Stimulated activated CD8-positive, alpha-beta memory T cell treated with anti-CD3 and anti-CD28 coated beads, Interleukin-7, amount 100 ng/mL, for 24 hours (primary cell): ENCODE results near the gene CPVL.

Experiments used
- DNase-seq: peaks from one replicate; pipeline ENCODE4 v3.0.0-alpha.2; 2020; ENCODE audit warnings: low read depth

The CPVL gene

DNA sequence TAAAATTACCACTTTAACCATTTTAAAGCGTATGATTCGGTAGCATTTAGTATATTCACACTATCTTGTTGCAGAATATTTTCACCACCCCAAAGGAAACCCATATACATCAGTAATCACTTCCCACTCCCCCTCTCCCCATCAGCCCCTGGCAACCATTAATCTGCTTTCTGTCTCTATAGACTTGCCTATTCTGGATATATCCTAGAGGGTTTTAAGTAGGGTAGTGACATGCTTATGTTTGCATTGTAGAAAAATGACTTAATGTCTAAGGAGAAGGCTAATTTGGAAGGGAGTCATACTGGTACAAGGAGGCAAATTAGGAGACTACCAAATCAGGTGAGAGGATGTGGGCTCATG, 145.6 kb downstream of the CPVL start:
- no peak for DNase-seq

DNA sequence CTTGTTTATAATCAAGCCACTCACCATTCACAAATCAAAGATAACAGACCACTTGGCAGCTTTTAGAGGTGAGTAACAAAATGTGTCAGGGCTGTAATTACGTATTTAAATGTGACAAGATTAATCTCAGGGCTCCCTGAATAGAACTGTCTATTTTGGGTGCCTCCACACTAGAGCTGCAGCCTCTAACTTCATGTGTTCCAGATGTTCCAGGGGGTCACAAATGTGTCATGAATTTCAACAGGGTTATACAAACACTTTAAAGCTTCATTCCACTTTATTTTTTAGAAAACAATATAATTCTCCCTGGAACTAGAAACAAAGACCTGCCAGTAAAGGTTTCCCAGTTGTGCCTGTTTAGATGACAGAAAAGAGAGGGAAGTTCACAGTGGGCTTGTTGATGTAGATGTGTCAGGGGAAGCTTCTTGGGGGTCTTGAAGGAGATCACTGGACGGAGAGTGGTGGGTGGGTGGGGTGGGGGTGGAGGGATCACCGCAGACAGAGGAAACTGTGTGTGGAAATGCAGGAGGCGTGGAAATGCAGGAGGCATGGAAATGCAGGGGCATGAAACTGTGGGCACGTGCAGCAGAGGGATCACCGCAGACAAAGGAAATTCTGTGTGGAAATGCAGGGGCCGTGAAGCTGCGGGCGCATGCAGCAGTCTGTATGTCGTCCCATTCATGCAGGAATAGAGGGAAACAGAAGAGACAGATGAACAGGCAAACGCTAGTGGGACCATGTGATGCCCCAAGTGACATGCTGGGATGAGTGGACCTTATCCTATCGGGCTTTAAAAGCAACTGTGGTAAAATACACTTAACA, 146.2 kb downstream of the CPVL start:
- DNase-seq, result no peak

GRCh38 chr7:28999427-28999826, 146.9 kb downstream of the CPVL start:
- DNase-seq, result no peak

DNA sequence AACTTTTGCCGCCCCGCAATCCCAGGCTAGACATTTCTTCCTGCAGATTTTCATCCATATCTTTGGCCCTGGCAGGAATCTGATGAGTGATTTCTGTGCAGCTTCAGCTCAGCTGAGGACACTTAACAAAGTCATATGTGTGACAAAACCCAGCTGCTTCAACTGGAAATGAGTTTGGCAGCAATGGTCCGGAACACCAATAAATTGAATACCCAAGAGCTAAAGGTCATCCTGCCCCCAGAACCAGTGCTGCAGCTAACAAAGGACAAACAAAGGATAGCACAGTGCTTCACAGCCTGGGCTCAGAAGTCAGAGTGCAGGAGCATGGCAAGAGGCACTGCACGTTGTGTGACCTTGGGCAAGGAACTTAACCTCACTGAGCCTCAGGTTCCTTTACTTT, 148.2 kb downstream of the CPVL start:
- no peak for DNase-seq

GRCh38 chr7:28996836-28997235, 149.5 kb downstream of the CPVL start:
- DNase-seq, result no peak

DNA sequence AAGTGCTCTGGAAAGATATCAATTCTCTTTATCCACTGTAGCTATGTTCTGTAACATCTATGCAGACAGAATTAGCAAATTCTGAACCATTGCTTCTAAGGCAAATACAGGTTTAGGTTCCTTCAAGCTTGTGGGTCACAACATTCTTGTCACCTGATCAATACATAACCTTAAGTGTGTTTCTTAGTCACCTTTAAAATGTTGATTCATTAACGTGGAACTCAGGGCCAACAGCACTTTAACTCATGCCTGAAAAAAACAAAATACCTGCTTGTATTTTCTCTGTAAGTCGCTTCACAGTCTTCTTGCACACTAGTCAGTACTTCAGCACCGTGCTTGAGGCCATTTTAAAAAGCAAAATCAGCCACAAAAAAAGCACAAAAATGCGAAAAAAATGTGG, 153.0 kb downstream of the CPVL start:
- DNase-seq, result no peak

DNA sequence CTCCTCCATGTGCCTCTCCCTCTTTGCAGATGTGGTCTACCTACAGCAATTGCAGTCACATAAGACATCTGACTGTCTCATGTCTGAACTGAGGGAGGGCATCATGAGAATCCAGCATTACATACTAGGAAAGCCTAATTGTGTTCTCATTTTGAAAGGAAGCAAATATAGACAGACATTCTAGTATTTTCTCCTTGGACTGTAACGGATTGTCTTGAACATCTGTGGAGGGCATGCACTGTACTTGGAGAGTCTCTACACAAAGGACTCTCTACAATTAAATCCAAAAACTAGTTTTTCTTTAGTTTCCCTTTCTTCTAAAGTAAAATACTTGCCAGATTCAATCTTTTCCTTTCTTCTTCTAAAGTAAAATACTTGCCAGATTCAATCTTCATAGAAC, 153.5 kb downstream of the CPVL start:
- no peak for DNase-seq

GRCh38 chr7:28990200-28990960, 156.0 kb downstream of the CPVL start:
- DNase-seq, result no peak

DNA sequence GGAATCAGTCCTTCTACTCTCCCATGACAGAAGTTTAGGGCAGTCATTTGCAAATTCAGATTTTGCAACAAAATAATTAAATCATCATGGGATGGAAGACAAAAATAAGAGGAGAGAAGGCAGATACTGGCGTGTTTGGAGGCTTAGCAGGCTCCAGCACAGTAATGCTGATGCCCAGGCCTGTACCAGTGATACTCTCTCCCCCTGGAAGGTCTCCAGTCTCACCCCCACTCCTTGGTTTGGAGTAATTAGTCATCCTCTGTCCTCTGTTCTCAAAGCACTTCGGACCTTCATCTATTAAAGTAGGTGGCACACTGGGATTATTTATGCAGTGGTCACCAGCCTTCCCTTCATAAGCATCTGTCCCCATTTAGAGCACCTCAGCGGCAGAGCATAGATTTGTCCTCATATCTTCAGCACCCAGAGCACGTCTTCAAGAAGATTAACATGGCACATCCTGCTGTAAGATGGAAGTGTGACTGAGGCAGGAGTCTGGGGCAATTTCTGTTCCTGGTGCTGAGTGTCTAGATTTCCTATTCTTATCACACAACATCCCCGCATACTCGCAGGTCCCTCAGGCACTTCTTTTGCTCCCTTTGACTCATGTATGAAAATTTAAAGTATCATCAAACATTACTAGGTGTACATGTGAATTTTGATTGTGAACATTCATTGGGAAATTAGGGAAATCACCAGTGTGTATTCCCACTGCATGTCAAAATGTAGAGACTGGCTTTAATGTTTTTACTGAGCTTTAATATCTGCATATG, 156.9 kb downstream of the CPVL start:
- no peak for DNase-seq

DNA sequence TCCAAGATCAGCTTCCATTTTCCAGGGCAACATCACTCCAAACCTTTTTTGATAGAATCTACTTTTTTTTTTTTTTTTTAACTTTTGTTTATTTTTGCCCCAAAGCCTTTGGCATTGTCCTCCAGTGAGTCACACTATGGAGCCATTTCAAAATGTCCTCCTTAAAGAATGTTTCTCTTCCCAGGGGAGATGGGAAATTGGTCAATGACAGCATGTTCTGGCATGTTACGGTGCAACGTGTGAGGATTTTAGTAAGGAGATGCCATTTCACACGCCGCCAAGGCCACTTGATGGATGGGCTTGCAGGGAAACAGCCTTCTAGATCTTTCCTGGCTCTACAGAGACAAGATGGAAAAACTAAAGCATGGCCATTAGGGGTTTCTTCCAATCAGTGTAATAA, 157.5 kb downstream of the CPVL start:
- no peak for DNase-seq

DNA sequence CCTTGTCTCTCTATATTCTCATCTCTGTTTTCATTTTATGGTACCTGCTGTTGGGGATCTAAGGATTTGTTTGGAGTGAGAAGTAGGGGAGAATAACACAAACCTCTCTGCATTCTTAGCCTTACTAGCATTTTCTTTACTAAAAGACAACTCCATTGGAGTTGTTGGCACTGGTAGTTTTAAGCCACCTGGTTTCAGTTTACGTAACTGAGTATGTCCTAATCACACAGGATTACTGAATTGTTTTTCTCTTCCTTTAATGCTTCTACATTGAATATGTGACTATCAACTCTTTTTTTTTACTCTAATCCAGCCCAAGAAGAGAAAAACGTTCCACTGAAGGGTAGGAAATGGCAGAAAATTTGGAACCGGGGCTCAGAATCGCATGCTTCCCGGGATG, 158.2 kb downstream of the CPVL start:
- no peak for DNase-seq

GRCh38 chr7:28986765-28987110, 159.6 kb downstream of the CPVL start:
- DNase-seq, result no peak

- DNase-seq, result no peak
These were observed 160.1 kb downstream of the CPVL start for GRCh38 chr7:28986028-28986764.

DNA sequence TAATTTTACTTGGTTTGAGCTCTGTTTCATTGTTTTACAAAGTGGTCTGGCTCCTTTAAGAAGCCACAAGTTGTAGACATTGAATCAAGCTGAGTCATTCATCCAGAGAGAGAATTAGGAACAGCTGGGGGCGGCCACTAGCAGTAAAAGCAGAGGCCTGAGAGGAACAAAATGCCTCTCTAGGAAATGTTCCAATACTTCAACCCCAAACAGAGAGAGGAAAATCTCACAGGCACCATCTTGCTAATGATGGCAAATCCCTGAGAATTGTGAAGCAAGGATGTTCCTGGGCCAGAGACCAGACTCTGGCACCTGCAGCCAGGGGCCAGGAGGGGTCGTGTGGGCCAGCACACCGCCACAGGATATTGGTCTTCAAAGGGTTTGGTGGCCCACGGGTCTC, 161.7 kb downstream of the CPVL start:
- no peak for DNase-seq

GRCh38 chr7:28984217-28984616, 162.1 kb downstream of the CPVL start:
- DNase-seq, result no peak

DNA sequence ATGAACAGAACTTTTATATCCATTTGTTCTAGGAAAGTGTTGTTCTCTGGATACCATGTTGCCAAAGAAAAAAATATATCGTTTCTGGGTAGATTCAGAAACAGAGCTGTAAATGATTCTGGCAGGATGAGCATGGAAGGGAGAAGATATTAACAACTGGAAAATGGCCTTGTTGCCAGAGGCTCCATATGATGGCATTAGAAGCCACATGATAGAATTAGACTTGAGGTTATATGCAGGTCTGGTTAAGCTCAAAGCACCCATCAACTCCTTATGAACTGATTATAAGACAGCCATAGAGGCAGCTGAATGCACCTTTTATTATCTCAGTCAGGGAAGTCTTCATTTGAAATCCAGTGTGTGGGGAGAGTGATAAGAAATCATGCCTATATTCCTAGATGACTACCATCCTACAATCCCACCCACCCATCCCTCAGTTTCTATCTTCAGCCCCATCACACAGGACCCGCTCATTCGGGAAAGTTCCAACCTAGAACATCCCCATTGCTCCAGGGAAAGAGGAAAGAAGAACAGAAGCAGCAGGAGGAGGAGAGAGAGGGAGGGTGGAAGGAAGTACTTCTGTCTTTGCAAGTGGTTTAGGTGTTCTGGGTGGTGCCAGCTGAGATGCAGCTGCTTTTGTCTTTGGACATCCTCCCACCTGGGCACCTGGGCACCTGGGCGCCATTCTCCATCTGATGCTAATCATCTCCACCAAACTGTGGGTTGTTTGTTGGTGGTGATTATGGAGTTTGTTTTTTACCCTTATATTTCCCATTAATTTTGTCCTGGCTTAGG, 162.7 kb downstream of the CPVL start:
- DNase-seq, result no peak

DNA sequence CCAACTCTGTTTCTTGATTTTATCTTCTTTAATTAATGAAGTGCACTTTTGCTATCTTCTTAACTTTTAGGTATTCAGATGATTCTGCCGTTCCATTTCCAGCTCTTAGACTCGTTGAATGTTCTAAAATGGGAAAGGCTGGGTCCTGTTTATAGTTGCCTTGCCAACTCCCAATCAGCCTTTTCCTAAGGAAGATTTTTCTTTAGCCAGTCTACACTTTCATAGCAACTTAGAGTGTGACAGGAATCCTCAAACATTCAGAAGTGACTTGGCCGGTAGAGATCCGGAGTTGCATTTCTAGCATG, 165.2 kb downstream of the CPVL start:
- no peak for DNase-seq

GRCh38 chr7:28980451-28981160, 165.7 kb downstream of the CPVL start:
- no peak for DNase-seq

DNA sequence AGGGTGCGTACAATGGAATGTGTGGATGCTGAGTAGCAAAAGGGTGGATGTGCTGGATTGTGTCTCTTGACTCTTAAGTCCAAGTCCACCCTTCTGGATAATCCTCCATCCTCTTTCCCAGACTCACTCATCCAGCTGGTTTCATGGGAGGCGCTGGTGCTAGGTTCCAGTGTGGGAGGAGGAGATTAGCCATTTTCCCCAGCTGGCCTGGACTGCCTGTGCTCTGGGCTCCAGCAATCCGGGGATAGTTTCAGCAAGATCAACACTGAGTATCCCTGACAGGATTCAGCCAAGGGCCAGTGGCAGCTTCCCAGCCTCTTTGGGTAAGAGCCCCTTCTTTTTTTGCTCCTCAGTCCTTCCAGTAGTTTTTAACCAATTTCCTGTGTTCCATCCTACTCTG, 166.6 kb downstream of the CPVL start:
- no peak for DNase-seq

- no peak for DNase-seq
These were observed 168.5 kb downstream of the CPVL start for GRCh38 chr7:28977881-28978280.

DNA sequence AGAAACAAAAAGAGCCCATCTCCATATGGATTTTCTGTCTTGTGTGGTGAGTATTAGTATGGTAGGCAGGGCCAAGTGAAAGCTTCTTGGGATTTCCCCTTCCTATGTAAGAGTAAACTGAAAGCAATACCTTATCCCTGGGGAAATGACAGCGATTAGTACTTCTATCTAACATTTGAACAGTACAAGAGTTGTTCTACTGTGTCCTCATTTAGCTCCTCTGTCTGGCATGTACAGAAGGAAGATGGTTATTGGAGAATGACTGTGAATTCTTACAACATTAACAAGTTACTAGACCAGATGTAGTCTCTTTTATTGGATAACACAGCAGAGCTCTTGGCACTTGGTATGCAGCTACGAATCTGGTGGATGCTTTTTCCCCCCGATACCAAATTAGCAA, 170.3 kb downstream of the CPVL start:
- no peak for DNase-seq
